HFFc6 (cell line): Measurements from ENCODE around the gene FBXL16. TPM values are rescaled to one million over a fixed set of nuclear protein-coding genes. Genes with fewer than 3 reads are reported as not detected.

Experiments
- DNase-seq: peaks from one replicate; pipeline ENCODE4 v3.0.0-alpha.2; 2018
- H3K27ac Mint-ChIP-seq: 2 replicates; pipeline ENCODE4 v1.8.0; 2020; ENCODE audit warnings: mild to moderate bottlenecking, mixed read lengths
- H3K27me3 Mint-ChIP-seq: 2 replicates; pipeline ENCODE4 v1.8.0; 2021; ENCODE audit warnings: mild to moderate bottlenecking, moderate library complexity, mixed read lengths; ENCODE audit not compliant: insufficient read depth
- H3K36me3 Mint-ChIP-seq: 2 replicates; pipeline ENCODE4 v1.8.0; 2021; ENCODE audit warnings: low read depth, mixed read lengths
- H3K4me1 Mint-ChIP-seq: 2 replicates; pipeline ENCODE4 v1.8.0; 2020; ENCODE audit warnings: low read depth, mixed read lengths
- H3K4me3 Mint-ChIP-seq: 2 replicates; pipeline ENCODE4 v1.8.0; 2020; ENCODE audit warnings: mild to moderate bottlenecking, moderate library complexity, mixed read lengths
- H3K9me3 Mint-ChIP-seq: 2 replicates; pipeline ENCODE4 v1.8.0; 2020; ENCODE audit warnings: mild to moderate bottlenecking, mixed read lengths
- CTCF ChIP-seq: fragments of 200-600 bp; sonication (generic); IDR thresholded peaks from 2 replicates; pipeline ENCODE4 v1.5.0; 2021; ENCODE audit warnings: antibody characterized with exemption, mild to moderate bottlenecking
- total RNA-seq, 6 experiments: library from RNA; stranded (reverse); fragmentation: NEBNext Ultra II Directional; extraction: Animal tissue kit (Norgen Biotek cat#: 25700); gene quantifications; 2 replicates in 1 of 6; 3 replicates in 5 of 6; pipeline ENCODE4 v1.2.3, GENCODE V29; 2021

Gene FBXL16
- total RNA-seq, 6 experiments from 2014 or later: 0.05 TPM; not detected in 5

- no peaks in the 10 kb centered on the region for H3K36me3 Mint-ChIP-seq
- H3K9me3 Mint-ChIP-seq: no peaks in the 10 kb centered on the region
- no peak overlapping the region for H3K27ac Mint-ChIP-seq
- H3K4me1 Mint-ChIP-seq: 0 out of 2 replicates have a peak, but pooled peaks cover 6% of the 10 kb centered on the region
- H3K27me3 Mint-ChIP-seq: peaks cover 27% of the 10 kb centered on the region
- DNase-seq: no peak
- H3K4me3 Mint-ChIP-seq: no peak overlapping the region
- TF ChIP-seq CTCF: no peak
Observed at GRCh38 chr16:695355-696089, 10.1 kb downstream of the FBXL16 start.

GRCh38 chr16:694863-695354 is 10.7 kb downstream of the FBXL16 start:
- no peaks in the 10 kb centered on the region for H3K9me3 Mint-ChIP-seq
- no peak for TF ChIP-seq CTCF
- no peak overlapping the region for H3K27ac Mint-ChIP-seq
- 0 out of 2 replicates have a peak, but pooled peaks cover 6% of the 10 kb centered on the region for H3K4me1 Mint-ChIP-seq
- no peaks in the 10 kb centered on the region for H3K36me3 Mint-ChIP-seq
- no peak overlapping the region for H3K4me3 Mint-ChIP-seq
- H3K27me3 Mint-ChIP-seq: peaks cover 27% of the 10 kb centered on the region
- no peak for DNase-seq

- Mint-ChIP-seq H3K4me1 (peaks cover 9% of the 10 kb centered on the region; the same call in 1 of the 2 replicates), H3K9me3 (no peaks in the 10 kb centered on the region), H3K27ac (no peak overlapping the region), H3K36me3 (no peaks in the 10 kb centered on the region), H3K4me3 (no peak overlapping the region), H3K27me3 (peaks cover 30% of the 10 kb centered on the region)
- no peak for DNase-seq
- no peak for TF ChIP-seq CTCF
Observed at GRCh38 chr16:694187-694862, 11.3 kb downstream of the FBXL16 start.

- H3K27me3 Mint-ChIP-seq: peaks cover 30% of the 10 kb centered on the region
- H3K27ac Mint-ChIP-seq: no peak overlapping the region
Observed at GRCh38 chr16:693766-694165, 11.8 kb downstream of the FBXL16 start.

DNA sequence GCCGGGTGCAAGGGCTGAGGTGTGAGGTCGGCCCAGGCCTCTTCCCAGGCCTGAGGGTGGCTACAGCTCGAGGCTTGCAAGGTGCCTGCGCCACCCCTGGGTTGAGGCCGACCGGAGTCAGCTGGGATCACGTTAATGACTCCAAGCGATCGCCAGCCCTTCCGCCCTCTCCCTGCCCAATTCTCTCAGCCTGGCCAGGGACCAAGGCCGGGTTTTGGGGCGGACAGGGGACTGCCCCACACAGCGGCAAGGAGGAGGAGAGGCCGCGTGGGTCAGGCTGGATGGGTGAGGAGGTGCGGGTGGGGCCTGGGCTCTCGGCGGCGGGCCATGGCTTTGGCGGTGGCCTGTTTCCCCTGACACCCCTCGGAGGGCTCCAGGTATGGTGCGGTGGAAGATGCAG is 12.2 kb downstream of the FBXL16 start:
- no peaks in the 10 kb centered on the region for H3K9me3 Mint-ChIP-seq
- peaks cover 27% of the 10 kb centered on the region for H3K27me3 Mint-ChIP-seq
- DNase-seq: no peak
- no peaks in the 10 kb centered on the region for H3K36me3 Mint-ChIP-seq
- no peak overlapping the region for H3K27ac Mint-ChIP-seq
- H3K4me1 Mint-ChIP-seq: peaks cover 11% of the 10 kb centered on the region; the same call in 1 of the 2 replicates
- H3K4me3 Mint-ChIP-seq: no peak overlapping the region
- TF ChIP-seq CTCF: no peak

More at GRCh38 chr16:693766-694165, 11.8 kb downstream of the FBXL16 start:
- no peak for DNase-seq
- Mint-ChIP-seq H3K4me1 (peaks cover 11% of the 10 kb centered on the region; the same call in 1 of the 2 replicates), H3K4me3 (no peak overlapping the region), H3K9me3 (no peaks in the 10 kb centered on the region), H3K36me3 (no peaks in the 10 kb centered on the region)
- TF ChIP-seq CTCF: no peak
